ENCODE measurements around the gene TTC39C. TPM values are rescaled to one million over a fixed set of nuclear protein-coding genes. Genes with fewer than 3 reads are reported as not detected.

The TTC39C gene
- total and polyA plus RNA-seq, 2 experiments from 2014 or later, result 69.4 to 136 TPM

DNA sequence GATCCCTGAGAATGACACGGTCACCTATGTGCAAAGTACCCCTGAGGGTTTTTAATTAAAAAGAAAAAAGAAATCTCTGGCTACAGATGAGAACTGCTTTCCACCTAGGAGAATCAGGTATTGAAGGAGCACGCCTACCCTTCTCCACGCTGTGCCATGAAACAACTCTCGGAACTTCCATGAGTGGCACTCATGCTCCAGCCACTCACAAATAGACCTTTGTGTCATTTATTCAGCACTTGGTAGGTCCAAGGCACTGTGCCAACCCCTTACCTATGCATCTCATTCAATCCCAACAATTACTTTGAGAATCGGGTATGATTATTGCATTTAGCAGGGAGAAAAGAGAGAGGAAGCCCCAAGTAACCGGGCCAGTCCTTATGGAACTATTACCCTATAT is 44.9 kb upstream of the TTC39C start:
- H3K4me1 ChIP-seq (ENCODE audit: insufficient read depth), result peaks cover 19% of the 10 kb centered on the region
- H3K4me3 Mint-ChIP-seq, result no peak overlapping the region
- TF ChIP-seq, protein P1, sequence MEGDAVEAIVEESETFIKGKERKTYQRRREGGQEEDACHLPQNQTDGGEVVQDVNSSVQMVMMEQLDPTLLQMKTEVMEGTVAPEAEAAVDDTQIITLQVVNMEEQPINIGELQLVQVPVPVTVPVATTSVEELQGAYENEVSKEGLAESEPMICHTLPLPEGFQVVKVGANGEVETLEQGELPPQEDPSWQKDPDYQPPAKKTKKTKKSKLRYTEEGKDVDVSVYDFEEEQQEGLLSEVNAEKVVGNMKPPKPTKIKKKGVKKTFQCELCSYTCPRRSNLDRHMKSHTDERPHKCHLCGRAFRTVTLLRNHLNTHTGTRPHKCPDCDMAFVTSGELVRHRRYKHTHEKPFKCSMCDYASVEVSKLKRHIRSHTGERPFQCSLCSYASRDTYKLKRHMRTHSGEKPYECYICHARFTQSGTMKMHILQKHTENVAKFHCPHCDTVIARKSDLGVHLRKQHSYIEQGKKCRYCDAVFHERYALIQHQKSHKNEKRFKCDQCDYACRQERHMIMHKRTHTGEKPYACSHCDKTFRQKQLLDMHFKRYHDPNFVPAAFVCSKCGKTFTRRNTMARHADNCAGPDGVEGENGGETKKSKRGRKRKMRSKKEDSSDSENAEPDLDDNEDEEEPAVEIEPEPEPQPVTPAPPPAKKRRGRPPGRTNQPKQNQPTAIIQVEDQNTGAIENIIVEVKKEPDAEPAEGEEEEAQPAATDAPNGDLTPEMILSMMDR (conservative IDR thresholded peaks at IDR 0.05; ENCODE audit: low read depth in 2 of 2), result no peak
- TF ChIP-seq CREB1 (CRISPR knock-in tag; IDR thresholded peaks at IDR 0.05; ENCODE audit: low read depth) (no peak), JUNB (IDR thresholded peaks at IDR 0.05; ENCODE audit: unreplicated experiment) (no peak), ZNF331 (CRISPR knock-in tag; IDR thresholded peaks at IDR 0.05; ENCODE audit: low read depth) (no peak), EZH2phosphoT487 (IDR thresholded peaks at IDR 0.05; ENCODE audit: unreplicated experiment) (no peak), ZNF114 (CRISPR knock-in tag; IDR thresholded peaks at IDR 0.05) (no peak), NANOG (IDR thresholded peaks at IDR 0.05; ENCODE audit: borderline replicate concordance) (no peak), POLR2AphosphoS5 (IDR thresholded peaks at IDR 0.05; ENCODE audit: low read depth) (no peak)
- TF ChIP-seq, protein P2, sequence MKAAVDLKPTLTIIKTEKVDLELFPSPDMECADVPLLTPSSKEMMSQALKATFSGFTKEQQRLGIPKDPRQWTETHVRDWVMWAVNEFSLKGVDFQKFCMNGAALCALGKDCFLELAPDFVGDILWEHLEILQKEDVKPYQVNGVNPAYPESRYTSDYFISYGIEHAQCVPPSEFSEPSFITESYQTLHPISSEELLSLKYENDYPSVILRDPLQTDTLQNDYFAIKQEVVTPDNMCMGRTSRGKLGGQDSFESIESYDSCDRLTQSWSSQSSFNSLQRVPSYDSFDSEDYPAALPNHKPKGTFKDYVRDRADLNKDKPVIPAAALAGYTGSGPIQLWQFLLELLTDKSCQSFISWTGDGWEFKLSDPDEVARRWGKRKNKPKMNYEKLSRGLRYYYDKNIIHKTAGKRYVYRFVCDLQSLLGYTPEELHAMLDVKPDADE (IDR thresholded peaks at IDR 0.05), result no peak
- TF ChIP-seq, protein P3, sequence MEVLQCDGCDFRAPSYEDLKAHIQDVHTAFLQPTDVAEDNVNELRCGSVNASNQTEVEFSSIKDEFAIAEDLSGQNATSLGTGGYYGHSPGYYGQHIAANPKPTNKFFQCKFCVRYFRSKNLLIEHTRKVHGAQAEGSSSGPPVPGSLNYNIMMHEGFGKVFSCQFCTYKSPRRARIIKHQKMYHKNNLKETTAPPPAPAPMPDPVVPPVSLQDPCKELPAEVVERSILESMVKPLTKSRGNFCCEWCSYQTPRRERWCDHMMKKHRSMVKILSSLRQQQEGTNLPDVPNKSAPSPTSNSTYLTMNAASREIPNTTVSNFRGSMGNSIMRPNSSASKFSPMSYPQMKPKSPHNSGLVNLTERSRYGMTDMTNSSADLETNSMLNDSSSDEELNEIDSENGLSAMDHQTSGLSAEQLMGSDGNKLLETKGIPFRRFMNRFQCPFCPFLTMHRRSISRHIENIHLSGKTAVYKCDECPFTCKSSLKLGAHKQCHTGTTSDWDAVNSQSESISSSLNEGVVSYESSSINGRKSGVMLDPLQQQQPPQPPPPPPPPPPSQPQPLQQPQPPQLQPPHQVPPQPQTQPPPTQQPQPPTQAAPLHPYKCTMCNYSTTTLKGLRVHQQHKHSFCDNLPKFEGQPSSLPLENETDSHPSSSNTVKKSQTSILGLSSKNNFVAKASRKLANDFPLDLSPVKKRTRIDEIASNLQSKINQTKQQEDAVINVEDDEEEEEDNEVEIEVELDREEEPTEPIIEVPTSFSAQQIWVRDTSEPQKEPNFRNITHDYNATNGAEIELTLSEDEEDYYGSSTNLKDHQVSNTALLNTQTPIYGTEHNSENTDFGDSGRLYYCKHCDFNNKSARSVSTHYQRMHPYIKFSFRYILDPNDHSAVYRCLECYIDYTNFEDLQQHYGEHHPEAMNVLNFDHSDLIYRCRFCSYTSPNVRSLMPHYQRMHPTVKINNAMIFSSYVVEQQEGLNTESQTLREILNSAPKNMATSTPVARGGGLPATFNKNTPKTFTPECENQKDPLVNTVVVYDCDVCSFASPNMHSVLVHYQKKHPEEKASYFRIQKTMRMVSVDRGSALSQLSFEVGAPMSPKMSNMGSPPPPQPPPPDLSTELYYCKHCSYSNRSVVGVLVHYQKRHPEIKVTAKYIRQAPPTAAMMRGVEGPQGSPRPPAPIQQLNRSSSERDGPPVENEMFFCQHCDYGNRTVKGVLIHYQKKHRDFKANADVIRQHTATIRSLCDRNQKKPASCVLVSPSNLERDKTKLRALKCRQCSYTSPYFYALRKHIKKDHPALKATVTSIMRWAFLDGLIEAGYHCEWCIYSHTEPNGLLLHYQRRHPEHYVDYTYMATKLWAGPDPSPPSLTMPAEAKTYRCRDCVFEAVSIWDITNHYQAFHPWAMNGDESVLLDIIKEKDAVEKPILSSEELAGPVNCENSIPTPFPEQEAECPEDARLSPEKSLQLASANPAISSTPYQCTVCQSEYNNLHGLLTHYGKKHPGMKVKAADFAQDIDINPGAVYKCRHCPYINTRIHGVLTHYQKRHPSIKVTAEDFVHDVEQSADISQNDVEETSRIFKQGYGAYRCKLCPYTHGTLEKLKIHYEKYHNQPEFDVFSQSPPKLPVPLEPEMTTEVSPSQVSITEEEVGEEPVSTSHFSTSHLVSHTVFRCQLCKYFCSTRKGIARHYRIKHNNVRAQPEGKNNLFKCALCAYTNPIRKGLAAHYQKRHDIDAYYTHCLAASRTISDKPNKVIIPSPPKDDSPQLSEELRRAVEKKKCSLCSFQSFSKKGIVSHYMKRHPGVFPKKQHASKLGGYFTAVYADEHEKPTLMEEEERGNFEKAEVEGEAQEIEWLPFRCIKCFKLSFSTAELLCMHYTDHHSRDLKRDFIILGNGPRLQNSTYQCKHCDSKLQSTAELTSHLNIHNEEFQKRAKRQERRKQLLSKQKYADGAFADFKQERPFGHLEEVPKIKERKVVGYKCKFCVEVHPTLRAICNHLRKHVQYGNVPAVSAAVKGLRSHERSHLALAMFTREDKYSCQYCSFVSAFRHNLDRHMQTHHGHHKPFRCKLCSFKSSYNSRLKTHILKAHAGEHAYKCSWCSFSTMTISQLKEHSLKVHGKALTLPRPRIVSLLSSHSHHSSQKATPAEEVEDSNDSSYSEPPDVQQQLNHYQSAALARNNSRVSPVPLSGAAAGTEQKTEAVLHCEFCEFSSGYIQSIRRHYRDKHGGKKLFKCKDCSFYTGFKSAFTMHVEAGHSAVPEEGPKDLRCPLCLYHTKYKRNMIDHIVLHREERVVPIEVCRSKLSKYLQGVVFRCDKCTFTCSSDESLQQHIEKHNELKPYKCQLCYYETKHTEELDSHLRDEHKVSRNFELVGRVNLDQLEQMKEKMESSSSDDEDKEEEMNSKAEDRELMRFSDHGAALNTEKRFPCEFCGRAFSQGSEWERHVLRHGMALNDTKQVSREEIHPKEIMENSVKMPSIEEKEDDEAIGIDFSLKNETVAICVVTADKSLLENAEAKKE (CRISPR knock-in tag; IDR thresholded peaks at IDR 0.05), result no peak
- TF ChIP-seq, protein P4, sequence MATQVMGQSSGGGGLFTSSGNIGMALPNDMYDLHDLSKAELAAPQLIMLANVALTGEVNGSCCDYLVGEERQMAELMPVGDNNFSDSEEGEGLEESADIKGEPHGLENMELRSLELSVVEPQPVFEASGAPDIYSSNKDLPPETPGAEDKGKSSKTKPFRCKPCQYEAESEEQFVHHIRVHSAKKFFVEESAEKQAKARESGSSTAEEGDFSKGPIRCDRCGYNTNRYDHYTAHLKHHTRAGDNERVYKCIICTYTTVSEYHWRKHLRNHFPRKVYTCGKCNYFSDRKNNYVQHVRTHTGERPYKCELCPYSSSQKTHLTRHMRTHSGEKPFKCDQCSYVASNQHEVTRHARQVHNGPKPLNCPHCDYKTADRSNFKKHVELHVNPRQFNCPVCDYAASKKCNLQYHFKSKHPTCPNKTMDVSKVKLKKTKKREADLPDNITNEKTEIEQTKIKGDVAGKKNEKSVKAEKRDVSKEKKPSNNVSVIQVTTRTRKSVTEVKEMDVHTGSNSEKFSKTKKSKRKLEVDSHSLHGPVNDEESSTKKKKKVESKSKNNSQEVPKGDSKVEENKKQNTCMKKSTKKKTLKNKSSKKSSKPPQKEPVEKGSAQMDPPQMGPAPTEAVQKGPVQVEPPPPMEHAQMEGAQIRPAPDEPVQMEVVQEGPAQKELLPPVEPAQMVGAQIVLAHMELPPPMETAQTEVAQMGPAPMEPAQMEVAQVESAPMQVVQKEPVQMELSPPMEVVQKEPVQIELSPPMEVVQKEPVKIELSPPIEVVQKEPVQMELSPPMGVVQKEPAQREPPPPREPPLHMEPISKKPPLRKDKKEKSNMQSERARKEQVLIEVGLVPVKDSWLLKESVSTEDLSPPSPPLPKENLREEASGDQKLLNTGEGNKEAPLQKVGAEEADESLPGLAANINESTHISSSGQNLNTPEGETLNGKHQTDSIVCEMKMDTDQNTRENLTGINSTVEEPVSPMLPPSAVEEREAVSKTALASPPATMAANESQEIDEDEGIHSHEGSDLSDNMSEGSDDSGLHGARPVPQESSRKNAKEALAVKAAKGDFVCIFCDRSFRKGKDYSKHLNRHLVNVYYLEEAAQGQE (IDR thresholded peaks at IDR 0.05; ENCODE audit: unreplicated experiment), result no peak
- H3K27me3 ChIP-seq (ENCODE audit: insufficient read depth), result no peaks in the 10 kb centered on the region
- no peak overlapping the region for H3K27ac ChIP-seq (ENCODE audit: low read depth)
- peaks cover 13% of the 10 kb centered on the region for H3K4me1 Mint-ChIP-seq
- peak overlapping the region; percentile 42; the same call in 1 of the 2 replicates for H3K4me2 ChIP-seq
- H3F3A ChIP-seq (replicated peaks; ENCODE audit: low read depth), result no peaks in the 10 kb centered on the region
- peaks cover 6% of the 10 kb centered on the region for H3K9me2 ChIP-seq (ENCODE audit: insufficient read depth)
- H4K20me1 ChIP-seq (replicated peaks; ENCODE audit: insufficient read depth), result no peaks in the 10 kb centered on the region
- H3K79me2 ChIP-seq (replicated peaks; ENCODE audit: insufficient read depth), result no peaks in the 10 kb centered on the region
- no peaks in the 10 kb centered on the region; the same call in 2 of the 3 replicates for H3K9me3 Mint-ChIP-seq
- 0 out of 2 replicates have a peak overlapping the region, but pooled peaks have one; percentile 33 for H2AFZ ChIP-seq
- no peak overlapping the region for H3K27ac Mint-ChIP-seq
- no peaks in the 10 kb centered on the region for H3K36me3 ChIP-seq (ENCODE audit: insufficient read depth)
- H3K36me3 Mint-ChIP-seq (ENCODE audit: low read depth), result no peaks in the 10 kb centered on the region
- H3K27me3 Mint-ChIP-seq (ENCODE audit: insufficient read depth, low read depth, poor library complexity), result peaks cover 2% of the 10 kb centered on the region
- H3K4me3 ChIP-seq, result no peak overlapping the region
- no peak for DNase-seq (ENCODE audit: low spot score)
- no peak for ATAC-seq

Data from GM23338 (cell line).